ENCODE results near the gene IFI30.
A peak's percentile ranks its signal among the peaks of the same experiment; 100 is the strongest.

IFI30 gene

DNA sequence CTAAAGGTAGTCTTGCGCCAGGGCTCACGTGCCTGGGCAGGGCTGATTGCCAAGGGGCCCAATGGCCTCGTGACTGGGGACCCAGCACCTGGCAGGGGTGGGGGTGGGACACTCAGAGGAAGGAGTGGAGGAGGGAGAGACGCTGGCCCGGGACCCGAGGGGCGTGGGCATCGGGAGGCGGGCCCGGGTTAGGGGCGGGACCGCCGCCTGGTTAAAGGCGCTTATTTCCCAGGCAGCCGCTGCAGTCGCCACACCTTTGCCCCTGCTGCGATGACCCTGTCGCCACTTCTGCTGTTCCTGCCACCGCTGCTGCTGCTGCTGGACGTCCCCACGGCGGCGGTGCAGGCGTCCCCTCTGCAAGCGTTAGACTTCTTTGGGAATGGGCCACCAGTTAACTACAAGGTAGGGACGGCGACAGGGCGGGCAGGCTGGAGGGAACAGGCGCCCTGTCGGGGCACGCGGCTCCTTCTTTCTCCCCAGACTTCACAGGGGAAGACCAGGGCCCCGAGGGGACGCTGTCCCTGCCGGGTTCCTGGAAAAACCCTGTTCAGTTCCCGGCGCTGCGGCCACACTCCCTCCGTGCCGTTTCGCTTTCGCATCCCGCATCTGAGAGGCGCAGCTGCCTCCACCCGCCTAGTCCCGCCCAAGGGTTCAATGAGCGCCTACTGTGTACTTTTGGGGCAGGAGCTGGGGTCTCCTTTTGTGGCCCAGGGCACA is at the start of gene IFI30:
TSS of gene IFI30 (plus strand) at position 242 of the 717 bp plus-strand sequence. CDS start at position 271, 29 bp downstream.
- DNase-seq, result no peak

- DNase-seq, result no peak
Observed at GRCh38 chr19:18123819-18124218, 49.8 kb upstream of the IFI30 start.

DNA sequence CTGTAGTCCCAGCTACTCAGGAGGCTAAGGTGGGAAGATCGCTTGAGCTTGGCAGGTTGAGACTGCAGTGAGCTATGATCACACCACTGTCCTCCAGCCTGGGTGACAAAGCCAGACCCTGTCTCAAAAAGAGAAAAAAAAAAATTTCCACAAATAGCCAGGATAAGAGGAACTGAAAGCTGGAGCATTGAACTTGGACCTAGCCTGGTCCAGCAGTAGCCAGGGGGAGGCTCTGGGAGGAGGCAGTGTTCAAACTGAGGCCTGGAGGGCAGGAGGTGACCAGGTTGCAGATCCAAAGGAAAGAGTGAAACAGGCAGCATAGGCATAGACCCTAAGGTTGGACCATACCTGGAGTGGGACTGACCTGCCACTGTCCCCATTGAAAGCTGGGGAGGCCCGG is 47.5 kb upstream of the IFI30 start:
- no peak for DNase-seq

DNA sequence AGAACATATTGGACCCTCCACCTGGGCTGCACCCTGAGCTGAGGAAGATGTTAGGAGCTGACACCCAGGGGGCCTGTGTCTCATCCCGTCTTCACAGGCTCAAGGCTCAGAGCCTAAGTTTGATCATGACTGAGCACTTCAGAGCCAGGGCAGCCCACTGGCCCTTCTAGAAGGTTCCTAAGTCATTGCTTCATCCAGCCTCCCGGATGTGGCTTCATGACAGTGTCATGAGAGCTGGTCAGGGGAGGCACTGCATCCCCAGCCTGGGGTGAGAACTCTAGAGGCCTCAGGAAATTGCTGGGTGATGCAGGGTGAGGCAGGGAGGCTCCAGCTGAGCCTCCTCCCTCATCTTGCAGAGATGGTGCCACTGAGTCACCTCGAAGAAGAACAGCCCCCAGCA is 45.6 kb upstream of the IFI30 start:
- DNase-seq, result no peak

DNA sequence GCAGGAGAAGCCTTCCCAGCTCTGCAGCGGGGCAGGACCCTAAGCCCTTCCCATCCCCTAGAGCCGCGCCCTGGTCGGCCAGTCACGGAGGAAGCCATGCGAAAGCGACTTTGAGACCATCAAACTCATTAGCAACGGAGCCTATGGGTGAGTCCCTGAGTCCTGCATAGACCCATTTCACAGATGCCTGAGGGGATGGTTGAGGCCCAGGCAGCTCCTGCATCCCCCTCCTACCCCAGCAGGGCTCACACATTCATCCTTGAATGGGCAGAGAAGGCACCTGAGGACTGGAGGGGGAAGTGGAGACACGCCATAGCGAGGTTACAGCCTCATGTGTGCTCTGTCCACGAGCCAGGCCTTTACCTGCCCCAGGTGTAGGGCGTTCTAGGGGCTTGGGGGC is 44.8 kb upstream of the IFI30 start:
- no peak for DNase-seq

- no peak for DNase-seq
Observed at GRCh38 chr19:18130523-18131242, 42.9 kb upstream of the IFI30 start.

DNA sequence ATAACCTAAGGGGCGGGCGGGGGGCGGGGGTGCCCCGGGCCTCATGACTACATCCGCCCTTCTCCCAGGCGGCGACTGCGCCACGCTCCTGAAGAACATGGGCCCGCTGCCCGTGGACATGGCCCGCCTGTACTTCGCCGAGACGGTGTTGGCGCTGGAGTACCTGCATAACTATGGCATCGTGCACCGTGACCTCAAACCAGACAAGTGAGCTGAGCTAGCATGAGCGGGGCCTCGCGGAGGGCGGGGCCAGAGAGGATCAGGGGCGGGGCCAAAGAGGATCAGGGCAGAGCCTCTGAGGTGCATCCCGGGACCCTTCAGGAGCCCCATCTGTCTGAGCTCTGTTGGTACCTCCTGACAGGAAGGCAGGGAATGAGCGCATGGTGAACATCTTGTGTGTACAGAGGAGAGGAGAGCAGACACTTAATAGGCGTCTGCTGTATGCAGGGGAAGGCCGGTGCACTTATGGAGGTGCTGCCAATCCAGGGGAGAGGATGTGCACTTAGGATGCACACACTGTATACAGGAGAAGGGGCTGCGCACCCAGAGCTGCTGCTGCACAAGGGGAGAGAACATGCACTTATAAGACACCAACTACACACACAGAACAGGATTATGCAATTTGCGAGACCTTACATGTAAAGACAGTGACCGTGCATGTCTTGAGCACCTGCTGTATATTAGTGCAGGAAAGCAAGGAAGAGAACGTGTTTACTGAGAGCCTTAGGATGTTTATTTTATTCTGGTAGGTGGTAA is 41.6 kb upstream of the IFI30 start:
- DNase-seq, result no peak

DNA sequence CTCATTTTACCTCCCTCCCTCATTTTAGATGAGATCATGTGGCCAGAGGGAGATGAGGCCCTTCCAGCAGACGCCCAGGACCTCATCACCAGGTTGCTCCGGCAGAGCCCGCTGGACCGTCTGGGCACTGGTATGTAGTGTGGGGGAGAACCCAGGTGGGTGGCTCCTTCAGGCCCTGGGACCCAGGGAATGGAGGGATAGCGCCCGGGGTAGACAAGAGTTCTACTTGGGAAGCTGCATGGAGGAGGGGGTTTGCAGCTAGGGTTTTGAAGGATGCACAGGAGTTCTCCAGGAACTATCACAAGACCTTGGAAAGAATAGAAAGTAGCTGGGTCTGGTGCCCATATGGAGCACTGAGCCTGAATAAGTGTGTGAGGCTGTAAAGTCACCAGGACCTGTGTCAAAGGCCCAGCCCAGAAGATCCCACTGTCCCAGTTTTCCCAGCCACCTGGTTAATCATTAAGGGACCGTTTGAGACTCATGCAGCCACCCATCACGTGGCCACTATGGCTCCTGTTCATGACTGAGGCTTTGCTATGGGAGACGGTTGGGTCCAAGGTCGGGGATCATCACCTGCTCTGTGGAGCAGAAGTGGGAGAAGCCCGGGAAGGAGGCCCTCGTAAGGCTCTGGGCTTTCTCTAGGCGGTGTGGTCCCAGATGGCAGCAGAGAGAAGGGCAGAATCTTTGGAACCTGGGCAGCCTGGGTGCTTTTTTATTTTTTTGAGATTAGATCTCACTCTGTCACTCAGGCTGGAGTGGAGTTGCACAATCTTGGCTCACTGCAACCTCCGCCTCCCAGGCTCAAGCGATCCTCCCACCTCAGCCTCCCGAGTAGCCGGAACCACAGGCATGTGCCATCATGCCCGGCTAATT is 37.7 kb upstream of the IFI30 start:
- no peak for DNase-seq

DNA sequence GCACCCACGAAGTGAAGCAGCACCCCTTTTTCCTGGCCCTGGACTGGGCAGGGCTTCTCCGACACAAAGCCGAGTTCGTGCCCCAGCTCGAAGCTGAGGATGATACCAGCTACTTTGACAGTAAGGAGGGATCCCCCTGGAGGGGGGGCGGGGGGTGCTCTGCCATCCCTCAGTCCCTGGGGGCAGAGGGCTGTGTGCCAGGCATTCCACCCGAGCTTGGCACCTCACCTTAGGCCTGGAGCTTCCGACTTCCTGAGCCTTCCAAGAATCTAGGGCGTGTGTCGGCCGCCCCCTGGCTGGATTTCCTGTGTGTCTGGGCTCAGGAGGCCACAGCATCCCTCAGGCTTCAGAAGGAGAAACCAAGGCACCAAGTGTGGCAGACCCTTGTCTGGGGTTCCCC is 36.4 kb upstream of the IFI30 start:
- no peak for DNase-seq

DNA sequence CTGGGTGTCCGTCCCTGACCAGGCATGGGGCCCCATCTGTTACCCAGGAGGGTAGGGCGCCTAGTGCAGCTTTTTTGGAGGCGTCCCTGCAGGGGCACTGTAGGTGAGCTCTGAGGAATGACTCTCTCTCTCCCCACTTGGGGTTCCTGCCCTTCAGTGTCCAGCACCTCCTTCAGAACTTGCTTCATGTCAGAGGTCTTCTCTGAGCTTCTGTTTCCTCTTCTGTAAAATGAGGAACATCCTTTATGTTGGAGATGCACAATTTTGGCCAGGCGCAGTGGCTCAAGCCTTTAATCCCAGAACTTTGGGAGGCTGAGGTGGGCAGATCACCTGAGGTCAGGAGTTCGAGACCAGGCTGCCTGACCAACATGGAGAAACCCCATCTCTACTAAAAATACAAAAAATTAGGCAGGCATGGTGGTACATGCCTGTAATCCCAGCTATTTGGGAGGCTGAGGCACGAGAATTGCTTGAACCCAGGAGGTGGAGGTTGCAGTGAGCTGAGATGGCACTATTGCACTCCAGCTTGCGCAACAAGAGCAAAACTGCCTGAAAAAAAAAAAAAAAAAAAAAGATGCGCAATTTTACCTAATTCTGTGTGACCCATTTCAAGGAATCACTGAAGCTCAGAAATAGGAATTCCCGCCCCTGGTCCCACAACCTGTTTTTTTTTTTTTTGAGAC is 35.8 kb upstream of the IFI30 start:
- no peak for DNase-seq

DNA sequence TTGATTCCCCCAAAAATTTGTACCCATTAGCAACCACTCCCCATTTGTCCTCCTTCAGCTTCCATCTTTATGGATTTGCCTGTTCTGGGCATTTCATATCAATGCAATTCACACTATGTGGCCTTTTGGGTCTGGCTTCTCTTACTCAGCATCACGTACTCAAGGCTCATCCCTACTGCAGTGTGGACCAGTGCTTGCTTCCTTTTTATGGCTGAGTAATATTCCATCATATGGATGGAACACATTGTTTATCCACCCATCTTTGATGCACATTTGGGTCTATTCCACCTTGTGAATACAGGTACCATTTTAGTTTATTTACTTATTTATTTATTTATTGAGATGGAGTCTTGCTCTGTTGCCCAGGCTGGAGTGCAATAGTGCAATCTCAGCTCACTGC is 33.1 kb upstream of the IFI30 start:
- DNase-seq, result no peak

DNA sequence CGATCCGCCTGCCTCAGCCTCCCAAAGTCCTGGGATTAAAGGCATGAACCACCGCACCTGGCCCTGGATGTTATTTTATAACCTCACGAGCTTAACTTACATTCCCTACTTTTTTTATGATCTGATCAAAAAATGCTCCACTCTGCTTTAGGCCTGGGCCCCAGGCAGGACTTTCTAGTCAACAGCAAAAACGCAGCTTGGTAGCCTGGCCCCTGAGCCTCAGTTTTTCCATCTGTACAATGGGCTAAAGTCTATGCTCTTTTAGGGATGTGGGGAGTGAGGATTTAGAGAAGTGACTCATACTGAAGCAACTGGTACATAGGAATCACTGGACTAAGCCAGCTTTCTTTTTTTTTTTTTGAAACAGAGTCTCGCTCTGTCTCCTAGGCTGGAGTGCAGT is 32.6 kb upstream of the IFI30 start:
- no peak for DNase-seq

- DNase-seq, result no peak
Observed at GRCh38 chr19:18143902-18144301, 29.7 kb upstream of the IFI30 start.

GRCh38 chr19:18144361-18144760 is 29.3 kb upstream of the IFI30 start:
- no peak for DNase-seq

GRCh38 chr19:18144906-18145305 is 28.7 kb upstream of the IFI30 start:
- no peak for DNase-seq

DNA sequence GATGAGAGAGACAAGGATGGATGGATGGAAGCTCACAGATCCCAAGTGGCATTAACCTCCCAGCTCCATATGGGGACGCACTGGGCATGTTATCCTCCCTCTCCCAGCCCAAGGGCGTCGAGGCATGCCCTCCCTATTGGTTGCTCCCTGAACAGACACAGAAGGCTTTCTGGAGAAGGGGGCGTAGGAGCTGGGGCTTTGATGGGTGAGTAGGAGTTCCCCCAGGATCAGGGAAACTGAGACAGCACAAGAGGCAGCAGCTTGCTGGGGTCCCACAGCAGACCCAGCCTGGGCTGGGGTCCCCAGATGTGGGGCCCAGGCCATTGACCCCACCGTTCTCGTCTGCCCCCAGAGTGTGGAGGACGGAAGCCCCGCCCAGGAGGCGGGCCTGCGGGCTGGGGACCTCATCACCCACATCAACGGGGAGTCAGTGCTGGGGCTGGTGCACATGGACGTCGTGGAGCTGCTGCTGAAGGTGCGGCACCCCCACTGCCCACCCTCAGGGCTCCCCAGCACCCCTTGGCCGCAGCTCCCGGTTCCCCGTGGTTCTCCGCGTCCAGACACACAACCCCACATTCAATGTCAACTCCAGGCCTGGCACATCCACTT is 28.1 kb upstream of the IFI30 start:
- DNase-seq, result no peak

DNA sequence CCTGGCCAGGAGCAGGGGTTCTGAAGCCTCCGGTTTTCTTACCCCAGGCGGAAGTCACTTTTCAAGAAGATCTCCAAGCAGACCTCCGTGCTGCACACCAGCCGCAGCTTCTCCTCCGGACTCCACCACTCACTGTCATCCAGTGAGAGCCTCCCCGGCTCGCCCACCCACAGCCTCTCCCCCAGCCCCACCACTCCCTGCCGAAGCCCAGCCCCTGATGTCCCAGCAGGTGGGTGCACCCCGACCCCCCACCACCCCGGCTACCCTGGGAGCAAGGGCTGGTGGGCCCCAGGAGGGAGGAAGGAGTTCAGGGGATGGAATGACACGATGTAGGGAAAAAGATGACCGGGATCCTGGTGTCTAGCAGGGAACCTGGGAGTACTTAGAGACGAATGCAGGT is 26.2 kb upstream of the IFI30 start:
- no peak for DNase-seq

DNA sequence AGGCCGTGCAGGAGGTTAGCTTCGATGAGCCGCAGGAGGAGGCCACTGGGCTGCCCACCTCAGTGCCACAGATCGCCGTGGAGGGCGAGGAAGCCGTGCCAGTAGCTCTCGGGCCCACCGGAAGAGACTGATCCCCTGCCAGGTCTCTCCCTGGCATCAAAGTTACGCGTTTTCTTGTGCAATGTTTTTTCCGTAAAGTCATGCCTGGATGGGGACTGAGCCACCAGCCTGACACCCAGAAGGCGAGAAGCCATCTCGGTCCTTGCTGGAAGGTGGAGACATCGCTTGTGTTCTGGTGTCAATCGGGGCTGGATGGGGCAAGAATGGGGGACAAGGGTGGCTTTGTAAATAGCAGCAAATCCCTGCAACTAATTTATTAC is 24.0 kb upstream of the IFI30 start:
- no peak for DNase-seq

- no peak for DNase-seq
Observed at GRCh38 chr19:18150776-18151624, 22.6 kb upstream of the IFI30 start.

DNA sequence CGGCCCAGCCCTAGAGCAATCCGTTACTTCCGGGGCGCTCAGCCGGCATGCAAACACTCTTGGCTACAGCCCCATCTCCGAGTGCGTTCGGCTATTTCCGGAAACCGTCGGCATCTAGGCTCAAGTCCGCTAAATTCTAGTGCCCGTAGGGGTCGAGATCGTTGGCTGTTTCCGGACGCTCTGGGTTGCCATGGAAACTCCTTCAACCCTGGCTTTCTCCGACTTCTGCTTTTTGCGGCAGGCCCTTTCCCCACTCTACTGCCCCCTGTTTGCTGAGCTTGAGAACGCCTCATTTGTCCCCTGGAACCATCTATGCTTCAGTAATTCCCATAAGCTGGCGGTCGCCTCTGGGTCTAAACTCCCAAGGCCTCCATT is 21.2 kb upstream of the IFI30 start:
- peak; percentile 92 for DNase-seq
